ENCODE results near the gene DEFB110. TPM values are rescaled to one million over a fixed set of nuclear protein-coding genes. Genes with fewer than 3 reads are reported as not detected.

Gene DEFB110
- not detected in 2 replicates for total RNA-seq

GRCh38 chr6:50021894-50022293, at the start of gene DEFB110:
Gene DEFB110, minus strand, starts transcription at chr6:50021994. Its CDS starts 59 bp downstream, at chr6:50021935.
- intact Hi-C loops (cut with micrococcal nuclease) = no loop called here

GRCh38 chr6:50070101-50070500, 48.3 kb upstream of the DEFB110 start:
- H3K4me3 Mint-ChIP-seq = no peak overlapping the region
- no peaks in the 10 kb centered on the region for H3K27me3 Mint-ChIP-seq (ENCODE audit: insufficient read depth)
- H3K9me3 Mint-ChIP-seq = no peaks in the 10 kb centered on the region
- intact Hi-C loops (cut with micrococcal nuclease) = no loop called here
- no peak overlapping the region for H3K27ac Mint-ChIP-seq
- H3K36me3 Mint-ChIP-seq (ENCODE audit: low read depth) = no peaks in the 10 kb centered on the region
- H3K4me1 Mint-ChIP-seq (ENCODE audit: low read depth) = no peaks in the 10 kb centered on the region
- DNase-seq (ENCODE audit: low spot score) = no peak

More at GRCh38 chr6:50021894-50022293, at the start of gene DEFB110:
- Mint-ChIP-seq H3K36me3 (ENCODE audit: low read depth) (no peaks in the 10 kb centered on the region), H3K27me3 (ENCODE audit: insufficient read depth) (no peaks in the 10 kb centered on the region), H3K9me3 (no peaks in the 10 kb centered on the region), H3K4me3 (no peak within 1 kb of the TSS), H3K27ac (no peak within 1 kb of the TSS), H3K4me1 (ENCODE audit: low read depth) (no peaks in the 10 kb centered on the region)
- no peak for DNase-seq (ENCODE audit: low spot score)

GRCh38 chr6:50062051-50062450, 40.3 kb upstream of the DEFB110 start:
- Mint-ChIP-seq H3K9me3 (no peaks in the 10 kb centered on the region), H3K4me3 (no peak overlapping the region), H3K27ac (no peak overlapping the region), H3K36me3 (ENCODE audit: low read depth) (no peaks in the 10 kb centered on the region), H3K27me3 (ENCODE audit: insufficient read depth) (no peaks in the 10 kb centered on the region), H3K4me1 (ENCODE audit: low read depth) (no peaks in the 10 kb centered on the region)
- no peak for DNase-seq (ENCODE audit: low spot score)
- intact Hi-C loops (cut with micrococcal nuclease) = no loop called here

- Mint-ChIP-seq H3K36me3 (ENCODE audit: low read depth) (no peaks in the 10 kb centered on the region), H3K9me3 (no peaks in the 10 kb centered on the region), H3K4me3 (no peak overlapping the region), H3K27me3 (ENCODE audit: insufficient read depth) (no peaks in the 10 kb centered on the region), H3K4me1 (ENCODE audit: low read depth) (no peaks in the 10 kb centered on the region), H3K27ac (no peak overlapping the region)
- intact Hi-C loops (cut with micrococcal nuclease) = no loop called here
- DNase-seq (ENCODE audit: low spot score) = no peak
These were observed 34.4 kb upstream of the DEFB110 start for GRCh38 chr6:50056242-50056641.

GRCh38 chr6:50049829-50050228, 28.0 kb upstream of the DEFB110 start, which contains the start of gene DEFB112:
Gene DEFB112, minus strand, starts transcription at chr6:50049929. Its CDS starts 60 bp downstream, at chr6:50049869.
- Mint-ChIP-seq H3K4me1 (ENCODE audit: low read depth) (no peaks in the 10 kb centered on the region), H3K36me3 (ENCODE audit: low read depth) (no peaks in the 10 kb centered on the region), H3K9me3 (no peaks in the 10 kb centered on the region), H3K27ac (no peak within 1 kb of the TSS), H3K4me3 (no peak within 1 kb of the TSS), H3K27me3 (ENCODE audit: insufficient read depth) (no peaks in the 10 kb centered on the region)
- DNase-seq (ENCODE audit: low spot score) = no peak
- intact Hi-C loops (cut with micrococcal nuclease) = no loop called here

- Mint-ChIP-seq H3K4me3 (no peak overlapping the region), H3K36me3 (ENCODE audit: low read depth) (no peaks in the 10 kb centered on the region), H3K9me3 (no peaks in the 10 kb centered on the region), H3K27ac (no peak overlapping the region), H3K27me3 (ENCODE audit: insufficient read depth) (no peaks in the 10 kb centered on the region), H3K4me1 (ENCODE audit: low read depth) (no peaks in the 10 kb centered on the region)
- intact Hi-C loops (cut with micrococcal nuclease) = no loop called here
- DNase-seq (ENCODE audit: low spot score) = no peak
These were observed 25.2 kb upstream of the DEFB110 start for GRCh38 chr6:50047026-50047425.

GRCh38 chr6:50030777-50031562, 9.2 kb upstream of the DEFB110 start:
- Mint-ChIP-seq H3K4me3 (no peak overlapping the region), H3K4me1 (ENCODE audit: low read depth) (no peaks in the 10 kb centered on the region), H3K36me3 (ENCODE audit: low read depth) (no peaks in the 10 kb centered on the region), H3K27me3 (ENCODE audit: insufficient read depth) (no peaks in the 10 kb centered on the region), H3K27ac (no peak overlapping the region), H3K9me3 (no peaks in the 10 kb centered on the region)
- DNase-seq (ENCODE audit: low spot score) = no peak
- intact Hi-C loops (cut with micrococcal nuclease) = no loop called here

- Mint-ChIP-seq H3K4me3 (no peak overlapping the region), H3K9me3 (no peaks in the 10 kb centered on the region), H3K4me1 (ENCODE audit: low read depth) (no peaks in the 10 kb centered on the region), H3K27me3 (ENCODE audit: insufficient read depth) (no peaks in the 10 kb centered on the region), H3K27ac (no peak overlapping the region), H3K36me3 (ENCODE audit: low read depth) (no peaks in the 10 kb centered on the region)
- intact Hi-C loops (cut with micrococcal nuclease) = no loop called here
- no peak for DNase-seq (ENCODE audit: low spot score)
These were observed 8.6 kb upstream of the DEFB110 start for GRCh38 chr6:50030350-50030749.

GRCh38 chr6:50025258-50025657, 3.5 kb upstream of the DEFB110 start:
- intact Hi-C loops (cut with micrococcal nuclease) = no loop called here
- H3K9me3 Mint-ChIP-seq = no peaks in the 10 kb centered on the region
- H3K27me3 Mint-ChIP-seq (ENCODE audit: insufficient read depth) = no peaks in the 10 kb centered on the region
- no peak overlapping the region for H3K4me3 Mint-ChIP-seq
- no peak overlapping the region for H3K27ac Mint-ChIP-seq
- H3K4me1 Mint-ChIP-seq (ENCODE audit: low read depth) = no peaks in the 10 kb centered on the region
- no peaks in the 10 kb centered on the region for H3K36me3 Mint-ChIP-seq (ENCODE audit: low read depth)
- DNase-seq (ENCODE audit: low spot score) = no peak

GRCh38 chr6:50007819-50008218, 14.0 kb downstream of the DEFB110 start:
- H3K27me3 Mint-ChIP-seq (ENCODE audit: insufficient read depth) = no peaks in the 10 kb centered on the region
- no peaks in the 10 kb centered on the region for H3K36me3 Mint-ChIP-seq (ENCODE audit: low read depth)
- DNase-seq (ENCODE audit: low spot score) = no peak
- H3K27ac Mint-ChIP-seq = no peak overlapping the region
- H3K9me3 Mint-ChIP-seq = no peaks in the 10 kb centered on the region
- no peak overlapping the region for H3K4me3 Mint-ChIP-seq
- intact Hi-C loops (cut with micrococcal nuclease) = no loop called here
- H3K4me1 Mint-ChIP-seq (ENCODE audit: low read depth) = no peaks in the 10 kb centered on the region

- no peaks in the 10 kb centered on the region for H3K27me3 Mint-ChIP-seq (ENCODE audit: insufficient read depth)
- no peak overlapping the region for H3K27ac Mint-ChIP-seq
- no peak overlapping the region for H3K4me3 Mint-ChIP-seq
- H3K9me3 Mint-ChIP-seq = no peaks in the 10 kb centered on the region
- H3K36me3 Mint-ChIP-seq (ENCODE audit: low read depth) = no peaks in the 10 kb centered on the region
- no peak for DNase-seq (ENCODE audit: low spot score)
- intact Hi-C loops (cut with micrococcal nuclease) = no loop called here
- no peaks in the 10 kb centered on the region for H3K4me1 Mint-ChIP-seq (ENCODE audit: low read depth)
These were observed 18.7 kb downstream of the DEFB110 start for GRCh38 chr6:50003139-50003538.

- H3K4me3 Mint-ChIP-seq = no peak overlapping the region
- no peaks in the 10 kb centered on the region for H3K36me3 Mint-ChIP-seq (ENCODE audit: low read depth)
- DNase-seq (ENCODE audit: low spot score) = no peak
- no peaks in the 10 kb centered on the region for H3K27me3 Mint-ChIP-seq (ENCODE audit: insufficient read depth)
- no peak overlapping the region for H3K27ac Mint-ChIP-seq
- no peaks in the 10 kb centered on the region for H3K9me3 Mint-ChIP-seq
- no peaks in the 10 kb centered on the region for H3K4me1 Mint-ChIP-seq (ENCODE audit: low read depth)
- intact Hi-C loops (cut with micrococcal nuclease) = no loop called here
These were observed 26.5 kb downstream of the DEFB110 start for GRCh38 chr6:49995278-49995677.

GRCh38 chr6:49988900-49989299, 32.9 kb downstream of the DEFB110 start:
- Mint-ChIP-seq H3K4me1 (ENCODE audit: low read depth) (no peaks in the 10 kb centered on the region), H3K27me3 (ENCODE audit: insufficient read depth) (no peaks in the 10 kb centered on the region), H3K4me3 (no peak overlapping the region), H3K9me3 (no peaks in the 10 kb centered on the region), H3K27ac (no peak overlapping the region), H3K36me3 (ENCODE audit: low read depth) (no peaks in the 10 kb centered on the region)
- intact Hi-C loops (cut with micrococcal nuclease) = no loop called here
- no peak for DNase-seq (ENCODE audit: low spot score)

GRCh38 chr6:49987749-49988148, 34.0 kb downstream of the DEFB110 start:
- intact Hi-C loops (cut with micrococcal nuclease) = no loop called here
- no peaks in the 10 kb centered on the region for H3K4me1 Mint-ChIP-seq (ENCODE audit: low read depth)
- no peak overlapping the region for H3K4me3 Mint-ChIP-seq
- no peak overlapping the region for H3K27ac Mint-ChIP-seq
- no peak for DNase-seq (ENCODE audit: low spot score)
- H3K36me3 Mint-ChIP-seq (ENCODE audit: low read depth) = no peaks in the 10 kb centered on the region
- no peaks in the 10 kb centered on the region for H3K27me3 Mint-ChIP-seq (ENCODE audit: insufficient read depth)
- no peaks in the 10 kb centered on the region for H3K9me3 Mint-ChIP-seq
